AG04450 (cell line): ENCODE results near the gene KRT38. TPM values are rescaled to one million over a fixed set of nuclear protein-coding genes. Genes with fewer than 3 reads are reported as not detected.

Experiments used
- CTCF ChIA-PET: fragments of 300-600, 350-600 bp; formaldehyde crosslinking; extraction: SDS; loops from one replicate; lab custom pipeline; 2022; ENCODE audit warnings: antibody characterized with exemption, inconsistent platforms; lab: Charles Lee
- POLR2A ChIA-PET: fragments of 350-600 bp; formaldehyde crosslinking; extraction: SDS; loops from one replicate; lab custom pipeline; 2021; ENCODE audit warnings: antibody characterized with exemption, inconsistent platforms; lab: Yijun Ruan, JAX
- DNase-seq: peaks from one replicate; pipeline ENCODE4 v3.0.0-alpha.2; 2011; ENCODE audit warnings: low read depth, low spot score
- H3K27ac ChIP-seq: one replicate; pipeline ENCODE4 v1.5.1; 2012; ENCODE audit warnings: low read depth, low read length, control low read depth
- H3K27me3 ChIP-seq: one replicate; pipeline ENCODE4 v1.6.0; 2012; ENCODE audit warnings: low read length; ENCODE audit not compliant: control insufficient read depth, insufficient read depth
- H3K4me3 ChIP-seq: 2 replicates; pipeline ENCODE4 v1.5.1; 2011; ENCODE audit warnings: mild to moderate bottlenecking, low read depth, low read length, control low read depth
- H3K9me3 ChIP-seq: 2 replicates; pipeline ENCODE4 v1.5.1; 2012; ENCODE audit warnings: low read length; ENCODE audit not compliant: control insufficient read depth, insufficient read depth
- CTCF ChIP-seq: IDR thresholded peaks from 2 replicates; pipeline ENCODE4 v1.5.1; 2011; ENCODE audit warnings: low read depth, low read length, control low read depth, inconsistent platforms
- polyA plus RNA-seq: library from polyadenylated mRNA; depleted of rRNA; stranded (reverse); fragments of >200 nt; gene quantifications from 2 replicates; pipeline ENCODE4 v1.2.3, GENCODE V29; 2011

The KRT38 gene
- polyA plus RNA-seq, 1 experiment, result 0.11 TPM

GRCh38 chr17:41480581-41480980, 39.8 kb upstream of the KRT38 start:
- TF ChIP-seq CTCF, result no peak
- ChIA-PET POLR2A (no interaction called here), CTCF (interaction anchor here (0.8 kb wide), 1 partner anchor 68 kb away, joined by 4 read pairs; no protein-coding TSS in a partner anchor)
- Histone ChIP-seq H3K27me3 (no peaks in the 10 kb centered on the region), H3K9me3 (no peaks in the 10 kb centered on the region; the same call in 1 of the 2 replicates), H3K4me3 (no peak overlapping the region), H3K27ac (no peak overlapping the region)
- no peak for DNase-seq

GRCh38 chr17:41480136-41480535, 39.4 kb upstream of the KRT38 start:
- Histone ChIP-seq H3K4me3 (no peak overlapping the region), H3K9me3 (no peaks in the 10 kb centered on the region; the same call in 1 of the 2 replicates), H3K27me3 (no peaks in the 10 kb centered on the region), H3K27ac (no peak overlapping the region)
- DNase-seq, result no peak
- no peak for TF ChIP-seq CTCF
- POLR2A ChIA-PET, result no interaction called here
- CTCF ChIA-PET, result interaction anchor here (0.8 kb wide), 1 partner anchor 69 kb away, joined by 4 read pairs; no protein-coding TSS in a partner anchor

DNA sequence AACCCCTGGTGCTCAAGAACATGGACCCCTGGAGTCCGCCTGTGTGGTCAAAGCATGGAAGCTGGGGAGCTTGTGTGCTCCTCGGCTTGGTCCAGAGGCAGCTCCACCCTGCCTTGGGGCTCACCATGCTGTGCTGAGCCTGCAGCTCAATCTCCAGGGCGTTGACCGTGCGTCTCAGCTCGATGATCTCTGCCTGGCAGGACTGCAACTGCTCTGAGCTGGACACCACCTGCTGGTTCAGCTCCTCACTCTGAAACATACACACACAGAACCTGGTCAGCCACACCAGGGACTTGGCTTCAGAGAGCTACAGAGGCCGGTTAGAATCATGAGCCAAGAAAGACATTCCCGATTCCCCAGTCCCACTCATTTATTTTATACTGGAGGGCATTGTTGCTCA, 37.5 kb upstream of the KRT38 start:
- no peak for TF ChIP-seq CTCF
- Histone ChIP-seq H3K4me3 (no peak overlapping the region), H3K9me3 (no peaks in the 10 kb centered on the region; the same call in none of the 2 replicates), H3K27me3 (no peaks in the 10 kb centered on the region), H3K27ac (no peak overlapping the region)
- ChIA-PET POLR2A (no interaction called here), CTCF (no interaction called here)
- no peak for DNase-seq

- CTCF ChIA-PET, result no interaction called here
- H3K4me3 ChIP-seq, result no peak overlapping the region
- peaks cover under 1% of the 10 kb centered on the region for H3K27me3 ChIP-seq
- peaks cover 5% of the 10 kb centered on the region for H3K9me3 ChIP-seq
- no peak for TF ChIP-seq CTCF
- DNase-seq, result no peak
- no peak overlapping the region for H3K27ac ChIP-seq
- POLR2A ChIA-PET, result no interaction called here
These were observed 36.4 kb upstream of the KRT38 start for GRCh38 chr17:41476866-41477815.

GRCh38 chr17:41475421-41475820, 34.6 kb upstream of the KRT38 start:
- Histone ChIP-seq H3K27ac (no peak overlapping the region), H3K27me3 (peaks cover 5% of the 10 kb centered on the region), H3K9me3 (peaks cover 9% of the 10 kb centered on the region), H3K4me3 (no peak overlapping the region)
- no peak for TF ChIP-seq CTCF
- DNase-seq, result no peak
- ChIA-PET CTCF (no interaction called here), POLR2A (no interaction called here)
